ENCODE data around the gene HES5.

HES5 gene

DNA sequence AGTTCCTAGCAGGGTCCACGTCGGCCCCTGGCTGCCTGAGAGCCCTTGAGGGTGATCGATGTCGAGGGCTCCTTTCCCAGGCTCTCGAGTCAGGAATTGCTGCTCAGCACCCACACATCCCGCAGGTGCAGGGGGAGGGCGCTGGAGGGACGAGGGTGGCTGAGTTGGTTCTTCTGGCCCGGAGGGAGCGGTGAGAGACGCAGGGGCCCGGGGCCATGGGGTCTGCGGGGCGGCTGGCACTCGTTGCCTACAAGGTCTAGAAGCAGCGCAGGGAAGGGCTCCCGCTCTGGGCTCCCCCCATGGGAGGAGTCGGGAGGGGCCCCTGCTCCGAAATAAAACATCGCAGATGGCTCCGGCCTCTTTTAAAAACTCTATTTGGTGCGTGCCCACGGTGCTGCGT lies 21.9 kb downstream of the HES5 start:
- ATAC-seq (no peak), DNase-seq (no peak)
- Mint-ChIP-seq H3K27ac (peak overlapping the region in 1 of 2 donors; percentile 95), H3K9me3 (no peaks in the 10 kb centered on the region), H3K27me3 (no peaks in the 10 kb centered on the region), H3K4me3 (no peak overlapping the region), H3K4me1 (peaks cover 11% of the 10 kb centered on the region)

DNA sequence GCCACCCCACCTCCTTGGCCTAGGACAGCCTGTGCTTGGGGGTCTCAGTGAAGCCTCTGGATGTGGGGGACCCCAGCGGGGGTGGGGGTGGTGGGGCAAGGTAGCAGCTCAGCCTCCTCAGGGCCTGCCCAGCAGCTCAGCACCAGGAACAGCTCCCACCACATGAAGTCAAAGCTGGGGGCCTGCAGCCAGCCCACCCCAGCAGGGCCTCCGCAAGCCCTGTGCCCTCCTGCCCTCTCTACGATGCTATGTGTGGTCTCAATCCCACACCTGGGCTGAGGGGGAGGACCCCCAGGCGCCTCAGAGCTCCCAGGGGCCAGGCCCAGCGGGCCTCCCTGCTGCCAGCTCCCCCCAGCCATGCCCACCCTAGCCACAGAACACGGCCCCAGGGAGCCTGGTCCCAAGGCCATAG lies 22.3 kb downstream of the HES5 start:
- ATAC-seq (no peak), DNase-seq (no peak)
- no peaks in the 10 kb centered on the region for H3K27me3 Mint-ChIP-seq
- H3K9me3 Mint-ChIP-seq, result no peaks in the 10 kb centered on the region
- H3K4me1 Mint-ChIP-seq, result peaks cover 11% of the 10 kb centered on the region
- H3K27ac Mint-ChIP-seq, result no peak overlapping the region
- H3K4me3 Mint-ChIP-seq, result no peak overlapping the region

DNA sequence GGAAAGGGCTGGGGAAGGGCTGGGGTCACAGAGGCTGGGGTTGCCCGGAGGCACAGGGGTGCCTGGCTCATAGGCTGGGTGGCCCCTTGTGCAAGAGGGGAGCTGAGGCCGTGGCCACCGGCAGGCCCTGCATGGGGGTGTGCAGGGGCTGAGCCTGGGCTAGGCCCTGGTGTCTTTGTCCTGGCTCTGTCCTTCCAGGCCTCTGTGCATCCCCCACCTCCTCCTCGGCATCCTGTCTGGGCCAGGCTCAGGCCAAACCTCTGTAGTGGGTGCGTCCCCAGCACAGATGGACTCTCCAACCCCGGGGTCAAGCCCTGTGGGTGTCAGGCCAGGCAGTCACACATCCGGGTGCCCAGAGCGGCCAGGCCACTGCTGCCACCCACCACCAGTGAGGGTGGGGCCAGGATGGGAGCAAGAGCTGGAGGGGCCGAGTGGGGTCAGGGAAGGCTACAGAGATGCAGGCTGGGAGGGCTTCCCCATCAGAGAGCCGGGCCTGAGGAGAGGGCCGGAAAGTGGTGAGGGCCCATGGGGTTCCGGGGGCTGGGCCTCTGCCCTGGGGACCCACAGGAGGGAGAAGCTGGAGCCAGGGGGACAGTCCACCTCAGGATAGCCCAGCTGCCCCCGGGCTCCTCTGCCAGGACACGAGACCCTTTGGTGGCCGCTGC lies 23.0 kb downstream of the HES5 start:
- Mint-ChIP-seq H3K4me3 (no peak overlapping the region), H3K9me3 (no peaks in the 10 kb centered on the region), H3K27me3 (no peaks in the 10 kb centered on the region), H3K4me1 (peaks cover 11% of the 10 kb centered on the region), H3K27ac (peak overlapping the region in 1 of 2 donors; percentile 85)
- ATAC-seq (no peak), DNase-seq (no peak)

DNA sequence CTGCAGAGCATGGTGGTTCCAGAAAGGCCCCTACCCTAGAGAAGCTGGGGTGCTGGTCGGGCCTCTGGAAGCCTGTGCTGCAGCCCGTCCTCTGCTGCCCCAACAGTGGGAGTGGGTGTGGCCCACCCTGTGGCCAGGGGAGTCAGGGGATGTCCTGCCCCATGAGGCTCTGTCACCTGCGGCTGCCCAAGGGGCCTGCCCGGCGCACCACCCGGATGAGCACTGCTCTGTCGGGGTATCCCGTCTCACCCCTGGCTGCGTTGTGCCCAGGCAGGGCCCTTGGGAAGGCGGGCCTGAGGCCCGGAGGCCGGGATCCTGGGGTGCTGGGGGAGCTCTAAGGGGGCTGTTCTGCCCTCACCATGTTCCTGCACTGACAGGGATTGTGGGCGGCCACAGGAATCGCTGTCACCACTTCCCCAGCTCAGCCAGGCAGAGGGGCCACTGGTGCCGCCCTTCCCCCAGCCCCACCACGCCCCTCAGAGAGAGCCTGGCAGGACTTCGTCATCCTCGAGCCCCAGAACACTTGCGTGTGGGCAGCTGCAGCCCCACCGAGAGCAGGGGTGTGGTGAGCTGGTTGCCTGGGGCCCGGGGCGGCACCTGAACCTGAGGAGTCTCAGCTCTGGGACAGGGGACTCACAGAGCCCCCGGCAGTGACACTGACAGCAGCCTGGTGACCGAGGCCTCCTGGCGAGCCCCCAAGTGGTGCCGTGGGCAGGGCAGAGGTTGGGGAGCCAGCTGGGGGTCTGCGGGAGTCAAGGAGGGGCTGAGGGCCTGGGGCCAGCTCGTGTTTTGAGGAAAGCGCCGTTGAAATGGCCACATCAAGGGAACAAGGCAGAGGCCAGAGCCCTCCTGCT lies 23.8 kb downstream of the HES5 start:
- Mint-ChIP-seq H3K27me3 (no peaks in the 10 kb centered on the region), H3K9me3 (no peaks in the 10 kb centered on the region), H3K27ac (no peak overlapping the region), H3K4me3 (no peak overlapping the region), H3K4me1 (peaks cover 12% of the 10 kb centered on the region)
- ATAC-seq (peak; percentile 17), DNase-seq (no peak)

DNA sequence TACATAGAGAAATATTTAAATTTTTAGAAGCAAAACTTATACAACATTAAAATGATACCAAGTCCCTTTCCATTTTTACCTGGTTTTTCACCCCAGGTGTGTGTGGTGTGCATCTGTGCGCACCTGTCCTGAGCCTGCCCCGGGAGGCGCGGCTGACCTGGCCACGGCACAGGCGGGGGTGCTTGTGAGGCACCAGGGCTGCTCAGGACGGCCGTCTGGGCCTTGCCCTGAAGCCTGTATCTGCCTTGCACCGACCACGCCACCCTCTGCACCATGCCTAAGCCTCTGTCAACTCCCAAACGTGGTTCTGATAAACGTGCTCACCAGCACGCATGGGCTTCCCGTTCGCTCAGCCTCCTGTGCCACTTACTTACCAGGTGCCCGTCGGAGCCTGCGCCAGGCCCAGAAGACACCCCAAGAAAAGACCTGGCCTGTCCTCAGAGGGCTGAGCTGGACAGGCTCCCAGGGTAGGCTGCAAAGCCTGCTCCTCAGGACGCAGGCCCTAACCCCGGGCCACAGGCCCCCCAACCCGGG lies 24.5 kb downstream of the HES5 start:
- no peak overlapping the region for H3K4me3 Mint-ChIP-seq

DNA sequence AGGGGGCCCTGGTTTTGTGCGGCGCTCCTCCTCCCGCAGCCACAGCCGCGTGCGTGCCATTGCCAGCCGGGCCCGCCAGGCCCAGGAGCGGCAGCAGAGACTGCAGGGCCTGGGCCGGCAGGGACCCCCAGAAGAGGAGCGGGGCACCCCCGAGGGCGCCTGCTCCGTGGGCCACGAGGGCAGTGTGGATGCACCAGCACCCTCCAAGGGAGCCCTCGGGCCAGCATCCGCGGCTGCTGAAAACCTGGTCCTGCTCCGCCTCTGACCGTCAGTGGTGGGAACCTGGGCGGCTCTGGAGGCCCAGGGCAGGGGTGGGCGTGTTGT lies 25.2 kb downstream of the HES5 start:
- Mint-ChIP-seq H3K4me1 (peaks cover 24% of the 10 kb centered on the region), H3K9me3 (no peaks in the 10 kb centered on the region), H3K27ac (peak overlapping the region in 1 of 2 donors; percentile 82), H3K27me3 (no peaks in the 10 kb centered on the region), H3K4me3 (no peak overlapping the region)
- ATAC-seq (no peak), DNase-seq (no peak)

More for the DNA sequence above, 24.5 kb downstream of the HES5 start:
- no peaks in the 10 kb centered on the region for H3K27me3 Mint-ChIP-seq
- peaks cover 18% of the 10 kb centered on the region for H3K4me1 Mint-ChIP-seq
- no peak for ATAC-seq
- no peak for DNase-seq
- H3K27ac Mint-ChIP-seq, result peak overlapping the region in 1 of 2 donors; percentile 82
- no peaks in the 10 kb centered on the region for H3K9me3 Mint-ChIP-seq

DNA sequence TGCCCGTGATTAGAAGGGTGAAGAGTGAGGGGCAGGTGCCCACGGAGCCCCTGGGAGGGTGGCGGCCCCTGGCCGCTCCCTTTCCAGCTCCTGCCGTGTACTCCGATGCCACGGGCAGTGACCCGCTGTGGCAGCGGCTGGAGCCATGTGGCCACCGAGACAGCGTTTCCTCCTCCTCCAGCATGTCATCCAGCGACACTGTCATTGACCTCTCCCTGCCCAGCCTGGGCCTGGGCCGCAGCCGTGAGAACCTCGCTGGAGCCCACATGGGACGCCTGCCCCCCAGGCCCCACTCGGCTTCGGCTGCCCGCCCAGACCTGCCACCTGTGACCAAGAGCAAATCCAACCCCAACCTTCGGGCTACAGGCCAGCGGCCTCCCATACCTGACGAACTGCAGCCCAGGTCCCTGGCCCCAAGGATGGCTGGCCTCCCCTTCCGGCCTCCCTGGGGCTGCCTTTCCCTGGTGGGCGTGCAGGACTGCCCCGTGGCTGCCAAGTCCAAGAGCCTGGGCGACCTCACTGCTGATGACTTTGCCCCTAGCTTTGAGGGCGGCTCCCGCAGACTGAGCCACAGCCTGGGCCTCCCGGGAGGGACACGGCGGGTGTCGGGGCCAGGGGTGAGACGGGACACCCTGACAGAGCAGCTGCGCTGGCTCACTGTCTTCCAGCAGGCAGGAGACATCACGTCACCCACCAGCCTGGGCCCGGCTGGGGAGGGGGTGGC lies 25.7 kb downstream of the HES5 start:
- no peaks in the 10 kb centered on the region for H3K9me3 Mint-ChIP-seq
- H3K4me3 Mint-ChIP-seq, result no peak overlapping the region
- DNase-seq (no peak), ATAC-seq (no peak)
- H3K27ac Mint-ChIP-seq, result peak overlapping the region in 1 of 2 donors; percentile 85
- H3K27me3 Mint-ChIP-seq, result no peaks in the 10 kb centered on the region
- H3K4me1 Mint-ChIP-seq, result peaks cover 29% of the 10 kb centered on the region

DNA sequence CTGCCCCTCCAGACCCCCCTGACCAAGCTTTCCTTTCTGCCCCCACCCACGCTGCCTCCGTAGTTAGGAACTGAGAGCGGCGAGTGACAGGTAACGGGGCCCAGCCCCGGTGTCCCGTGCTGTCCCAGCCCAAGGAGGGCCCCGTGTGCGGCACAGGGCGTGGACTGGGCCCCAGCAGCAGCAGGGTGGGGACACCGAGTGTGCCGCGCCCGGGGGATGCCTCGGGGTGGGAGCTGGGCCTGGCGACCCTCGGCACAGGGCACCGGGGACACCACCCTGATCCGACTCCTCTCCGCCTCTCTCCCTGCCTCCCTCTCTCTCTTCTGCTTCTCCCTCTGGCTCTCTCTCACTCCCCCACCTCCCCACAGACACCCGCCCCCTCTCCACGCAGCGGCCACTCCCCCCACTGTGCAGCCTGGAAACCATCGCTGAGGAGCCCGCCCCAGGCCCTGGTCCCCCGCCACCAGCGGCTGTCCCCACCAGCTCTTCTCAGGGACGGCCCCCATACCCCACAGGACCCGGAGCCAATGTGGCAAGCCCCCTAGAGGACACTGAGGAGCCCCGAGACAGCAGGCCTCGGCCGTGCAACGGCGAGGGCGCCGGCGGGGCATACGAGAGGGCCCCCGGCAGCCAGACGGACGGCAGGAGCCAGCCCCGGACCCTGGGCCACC lies 26.4 kb downstream of the HES5 start:
- H3K27me3 Mint-ChIP-seq, result no peaks in the 10 kb centered on the region
- H3K27ac Mint-ChIP-seq, result peak overlapping the region in 1 of 2 donors; percentile 85

DNA sequence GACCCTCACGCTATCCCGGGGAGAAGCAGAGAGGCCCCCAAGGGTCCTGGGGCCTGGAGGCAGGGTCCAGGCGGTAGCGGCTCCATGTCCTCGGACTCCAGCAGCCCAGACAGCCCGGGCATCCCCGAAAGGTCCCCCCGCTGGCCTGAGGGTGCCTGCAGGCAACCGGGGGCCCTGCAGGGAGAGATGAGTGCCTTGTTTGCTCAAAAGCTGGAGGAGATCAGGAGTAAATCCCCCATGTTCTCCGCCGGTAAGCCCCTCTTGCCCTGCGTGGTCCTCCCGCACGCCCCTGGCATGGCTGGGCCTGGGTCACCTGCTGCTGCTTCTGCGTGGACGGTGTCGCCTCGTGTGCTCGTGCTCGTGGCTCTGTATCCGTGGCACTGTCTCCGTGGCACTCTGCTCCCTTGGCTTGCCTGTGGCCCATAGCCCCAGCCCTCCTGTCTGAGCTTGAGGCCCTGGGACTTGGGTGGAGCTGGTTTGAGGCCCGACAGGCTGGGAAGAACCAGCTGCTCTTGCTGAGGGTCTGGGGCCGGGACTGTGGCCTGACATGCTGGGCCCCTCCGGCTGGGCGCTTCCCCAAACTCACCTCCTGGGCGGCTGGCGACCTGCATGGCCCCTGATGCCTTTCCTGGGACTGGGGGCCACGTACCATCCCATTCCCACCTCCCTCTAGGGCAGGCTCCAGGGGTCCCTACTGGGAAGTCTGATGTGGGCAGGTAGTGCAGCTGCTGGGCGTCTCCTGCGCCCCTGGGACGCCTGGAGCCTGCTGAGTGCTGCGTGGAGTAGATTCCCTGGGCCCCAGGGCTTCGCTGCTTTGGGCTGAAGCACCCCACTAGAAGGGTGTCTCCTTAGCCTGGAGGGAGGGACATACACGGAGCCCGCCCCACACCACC lies 27.2 kb downstream of the HES5 start:
- ATAC-seq (no peak), DNase-seq (no peak)
- Mint-ChIP-seq H3K9me3 (no peaks in the 10 kb centered on the region), H3K4me1 (peaks cover 35% of the 10 kb centered on the region), H3K4me3 (no peak overlapping the region), H3K27me3 (no peaks in the 10 kb centered on the region), H3K27ac (peak overlapping the region in 1 of 2 donors; percentile 59)

More for the DNA sequence above, 26.4 kb downstream of the HES5 start:
- Mint-ChIP-seq H3K4me3 (no peak overlapping the region), H3K4me1 (peaks cover 35% of the 10 kb centered on the region), H3K9me3 (no peaks in the 10 kb centered on the region)
- ATAC-seq, result peak; percentile 14
- DNase-seq, result no peak

DNA sequence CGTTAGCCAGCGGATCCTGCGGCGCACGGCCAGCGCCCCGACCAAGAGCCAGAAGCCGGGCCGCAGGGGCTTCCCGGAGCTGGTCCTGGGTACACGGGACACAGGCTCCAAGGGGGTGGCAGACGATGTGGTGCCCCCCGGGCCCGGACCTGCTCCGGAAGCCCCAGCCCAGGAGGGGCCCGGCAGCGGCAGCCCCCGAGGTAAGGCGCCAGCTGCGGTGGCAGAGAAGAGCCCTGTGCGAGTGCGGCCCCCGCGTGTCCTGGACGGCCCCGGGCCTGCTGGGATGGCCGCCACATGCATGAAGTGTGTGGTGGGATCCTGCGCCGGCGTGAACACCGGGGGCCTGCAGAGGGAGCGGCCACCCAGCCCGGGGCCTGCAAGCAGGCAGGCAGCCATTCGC lies 27.9 kb downstream of the HES5 start:
- no peak overlapping the region for H3K27ac Mint-ChIP-seq
- DNase-seq, result no peak
- peaks cover 35% of the 10 kb centered on the region for H3K4me1 Mint-ChIP-seq
- ATAC-seq, result no peak
- no peak overlapping the region for H3K4me3 Mint-ChIP-seq
- no peaks in the 10 kb centered on the region for H3K27me3 Mint-ChIP-seq
- H3K9me3 Mint-ChIP-seq, result no peaks in the 10 kb centered on the region

DNA sequence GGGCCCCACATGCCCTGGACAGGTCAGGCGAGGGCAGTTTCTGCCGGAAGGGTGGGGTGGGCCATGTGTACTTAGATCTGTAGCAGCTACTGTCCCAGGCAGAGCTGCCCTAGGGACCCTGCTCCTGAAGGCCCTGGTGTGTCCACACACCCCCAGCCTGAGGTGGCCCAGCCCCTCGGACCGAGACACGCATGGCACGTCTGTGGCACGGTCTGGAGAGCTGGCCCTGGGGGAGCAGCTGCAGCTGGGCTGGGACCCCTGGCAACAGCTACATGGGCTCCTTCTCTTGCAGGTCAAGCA lies 28.3 kb downstream of the HES5 start:
- H3K27me3 Mint-ChIP-seq, result no peaks in the 10 kb centered on the region
- H3K4me1 Mint-ChIP-seq, result peaks cover 36% of the 10 kb centered on the region
- peak overlapping the region in 1 of 2 donors; percentile 63 for H3K27ac Mint-ChIP-seq
- no peaks in the 10 kb centered on the region for H3K9me3 Mint-ChIP-seq
- H3K4me3 Mint-ChIP-seq, result no peak overlapping the region
- ATAC-seq (no peak), DNase-seq (no peak)

DNA sequence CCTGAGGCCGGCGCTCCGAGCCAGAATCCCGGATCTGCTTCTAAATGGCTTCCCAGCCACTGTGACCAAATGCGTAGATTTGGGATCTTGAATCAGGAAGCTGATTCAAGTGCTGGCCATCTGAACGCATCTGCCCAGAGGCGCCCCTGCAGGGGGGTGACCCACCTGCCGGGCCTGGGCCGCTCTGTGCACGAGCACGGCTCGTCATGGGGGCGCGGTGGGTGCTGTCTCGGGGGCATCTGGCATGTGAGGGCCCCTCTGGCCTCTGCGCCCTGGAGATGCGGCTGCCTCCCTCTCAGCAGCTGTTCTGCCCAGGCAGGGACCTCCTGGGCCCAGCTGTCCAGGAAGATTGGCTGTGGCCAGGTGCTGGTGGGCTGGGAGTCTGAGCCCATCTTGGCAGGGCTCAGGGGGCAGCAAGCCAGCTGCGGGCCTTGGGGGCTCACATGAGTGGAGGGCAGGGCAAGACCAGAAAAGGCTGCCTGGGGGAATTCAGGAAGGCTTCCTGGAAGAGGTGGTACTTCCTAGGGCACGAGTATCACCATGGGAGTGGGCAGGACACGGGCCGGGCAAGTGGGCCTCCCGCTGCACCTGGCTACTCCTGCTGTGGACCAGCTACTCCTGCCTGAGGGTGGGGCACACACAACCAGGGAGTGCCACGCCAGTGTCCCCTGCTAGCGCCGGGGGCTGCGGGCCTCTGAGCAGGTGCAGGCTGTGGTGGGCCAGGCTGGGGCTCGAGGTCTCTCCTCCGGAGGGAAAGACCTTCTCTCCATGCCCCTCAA lies 28.8 kb downstream of the HES5 start:
- H3K9me3 Mint-ChIP-seq, result no peaks in the 10 kb centered on the region
- H3K4me3 Mint-ChIP-seq, result no peak overlapping the region
- H3K27ac Mint-ChIP-seq, result peak overlapping the region; percentile 46 to 63
- ATAC-seq (no peak), DNase-seq (no peak)
- peaks cover 42% of the 10 kb centered on the region for H3K4me1 Mint-ChIP-seq
- no peaks in the 10 kb centered on the region for H3K27me3 Mint-ChIP-seq

DNA sequence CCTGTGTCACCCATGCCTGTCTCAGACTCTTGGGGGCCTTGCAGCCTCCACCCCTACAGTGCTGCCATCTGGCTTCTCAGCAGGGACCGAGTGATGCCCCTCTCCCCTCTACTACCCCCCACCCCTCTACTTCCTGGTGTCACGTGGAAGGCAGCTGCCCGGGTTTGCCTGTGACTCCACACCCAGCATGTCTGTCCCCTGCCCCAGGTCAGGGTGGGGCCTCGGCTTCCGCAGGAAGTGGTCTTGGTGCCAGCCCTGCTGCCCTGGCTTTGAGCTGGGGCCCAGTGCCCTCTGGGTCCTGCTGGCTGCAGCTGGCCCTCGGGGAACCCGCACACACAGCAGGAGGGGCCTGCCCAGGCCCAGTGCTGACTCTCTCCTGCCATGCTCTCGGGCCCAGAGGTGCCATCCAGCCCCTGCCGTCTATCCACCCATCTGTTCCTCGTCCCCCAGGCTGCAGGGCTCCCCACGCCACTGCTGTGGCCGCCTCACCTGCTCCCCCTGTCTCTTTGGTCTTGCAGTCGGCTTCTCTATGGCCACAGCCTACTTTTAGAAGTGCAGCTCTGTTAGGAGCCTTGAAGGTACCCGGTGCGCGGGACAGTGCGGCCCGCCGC lies 30.0 kb downstream of the HES5 start:
- peak overlapping the region; percentile 89 to 92 for H3K27ac Mint-ChIP-seq
- DNase-seq, result peak in 1 of 2 donors; percentile 38
- peak; percentile 31 for ATAC-seq
- no peaks in the 10 kb centered on the region for H3K27me3 Mint-ChIP-seq
- H3K4me1 Mint-ChIP-seq, result peaks cover 44% of the 10 kb centered on the region
- no peaks in the 10 kb centered on the region for H3K9me3 Mint-ChIP-seq
- peak overlapping the region; percentile 46 to 54 for H3K4me3 Mint-ChIP-seq

DNA sequence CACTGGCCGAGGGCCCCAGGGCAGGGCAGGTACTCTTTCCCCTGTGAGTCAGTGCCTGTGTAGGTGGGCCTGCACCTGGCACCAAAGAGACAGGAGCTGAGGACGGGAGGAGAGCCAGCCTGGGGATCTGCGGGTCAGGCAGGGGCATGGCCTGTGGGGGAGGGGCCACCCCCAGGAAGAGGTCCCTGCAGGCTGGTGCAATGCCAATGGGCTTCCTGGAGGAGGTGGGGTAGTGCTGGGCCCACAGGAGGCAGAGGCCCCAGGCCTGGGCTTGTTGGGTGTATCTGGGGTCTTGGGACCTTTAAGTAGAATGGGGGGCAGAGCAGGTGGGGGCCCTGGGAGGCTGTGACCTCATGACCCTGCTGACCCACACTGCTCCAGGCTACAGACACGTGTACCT lies 30.8 kb downstream of the HES5 start:
- no peaks in the 10 kb centered on the region for H3K9me3 Mint-ChIP-seq
- DNase-seq, result no peak
- ATAC-seq, result no peak
- H3K27ac Mint-ChIP-seq, result peak overlapping the region in 1 of 2 donors; percentile 80
- H3K27me3 Mint-ChIP-seq, result no peaks in the 10 kb centered on the region
- H3K4me3 Mint-ChIP-seq, result no peak overlapping the region
- H3K4me1 Mint-ChIP-seq, result peaks cover 49% of the 10 kb centered on the region

Measured in stimulated activated naive CD8-positive, alpha-beta T cell treated with anti-CD3 and anti-CD28 coated beads, Interleukin-15, amount 100 ng/mL, for 72 hours (primary cell).